Astrocyte (in vitro differentiated cells and primary cell): Measurements from ENCODE around the gene TEX22. TPM values are rescaled to one million over a fixed set of nuclear protein-coding genes. Genes with fewer than 3 reads are reported as not detected.

Source experiments
- DNase-seq: peaks from one replicate; pipeline ENCODE4 v3.0.0-alpha.2; 2010; ENCODE audit warnings: low read depth
- FAIRE-seq: peaks from 2 replicates; lab custom pipeline; 2011; peaks lifted over from hg19 to GRCh38; lab: Jason Lieb, UNC
- H2AFZ ChIP-seq: 2 replicates; pipeline ENCODE4 v1.6.0; 2012; ENCODE audit warnings: low read depth, low read length, inconsistent platforms
- H3K27ac ChIP-seq: 2 replicates; pipeline ENCODE4 v1.5.1; 2011; ENCODE audit warnings: low read depth, low read length, inconsistent platforms
- H3K27me3 ChIP-seq: 2 replicates; pipeline ENCODE4 v1.6.0; 2011; ENCODE audit warnings: low read length, inconsistent platforms; ENCODE audit not compliant: insufficient read depth
- H3K36me3 ChIP-seq: 2 replicates; pipeline ENCODE4 v1.5.1; 2011; ENCODE audit warnings: low read length, inconsistent platforms; ENCODE audit not compliant: insufficient read depth
- H3K4me1 ChIP-seq: 2 replicates; pipeline ENCODE4 v1.5.1; 2011; ENCODE audit warnings: low read length, inconsistent platforms; ENCODE audit not compliant: insufficient read depth
- H3K4me2 ChIP-seq: 2 replicates; pipeline ENCODE4 v1.6.0; 2012; ENCODE audit warnings: low read length, inconsistent platforms
- H3K4me3 ChIP-seq: 2 replicates; pipeline ENCODE4 v1.5.1; 2011; ENCODE audit warnings: low read depth, mild to moderate bottlenecking, low read length, inconsistent platforms; ENCODE audit not compliant: insufficient read depth
- H3K79me2 ChIP-seq: 2 replicates; pipeline ENCODE4 v1.6.0; 2012; ENCODE audit warnings: mild to moderate bottlenecking, low read length, inconsistent platforms; ENCODE audit not compliant: insufficient read depth
- H3K9ac ChIP-seq: 2 replicates; pipeline ENCODE4 v1.6.0; 2012; ENCODE audit warnings: mild to moderate bottlenecking, low read length, inconsistent platforms
- H3K9me3 ChIP-seq: 2 replicates; pipeline ENCODE4 v1.5.1; 2012; ENCODE audit warnings: low read depth, mild to moderate bottlenecking, low read length, inconsistent platforms; ENCODE audit not compliant: insufficient read depth
- H4K20me1 ChIP-seq: 2 replicates; pipeline ENCODE4 v1.6.0; 2012; ENCODE audit warnings: low read length, inconsistent platforms; ENCODE audit not compliant: insufficient read depth
- H3K27ac Mint-ChIP-seq: one replicate; pipeline ENCODE4 v1.8.0; 2021; ENCODE audit warnings: mild to moderate bottlenecking, mixed read lengths; ENCODE audit not compliant: unreplicated experiment
- H3K27me3 Mint-ChIP-seq: one replicate; pipeline ENCODE4 v1.8.0; 2021; ENCODE audit warnings: low read depth, mixed read lengths; ENCODE audit not compliant: unreplicated experiment
- H3K36me3 Mint-ChIP-seq: one replicate; pipeline ENCODE4 v1.8.0; 2021; ENCODE audit warnings: low read depth, mixed read lengths; ENCODE audit not compliant: unreplicated experiment
- H3K4me1 Mint-ChIP-seq: one replicate; pipeline ENCODE4 v1.8.0; 2021; ENCODE audit warnings: low read depth, mixed read lengths; ENCODE audit not compliant: unreplicated experiment
- H3K4me3 Mint-ChIP-seq: one replicate; pipeline ENCODE4 v1.8.0; 2021; ENCODE audit warnings: mild to moderate bottlenecking, moderate library complexity, mixed read lengths; ENCODE audit not compliant: unreplicated experiment
- H3K9me3 Mint-ChIP-seq: one replicate; pipeline ENCODE4 v1.8.0; 2021; ENCODE audit warnings: mild to moderate bottlenecking, mixed read lengths; ENCODE audit not compliant: unreplicated experiment
- EZH2 ChIP-seq: IDR thresholded peaks from 2 replicates; pipeline ENCODE4 v1.6.1; 2012; ENCODE audit warnings: mild to moderate bottlenecking, low read length, inconsistent platforms; ENCODE audit not compliant: insufficient read depth
- total RNA-seq: library from RNA; stranded (reverse); gene quantifications from 2 replicates; pipeline ENCODE4 v1.2.1, GENCODE V29; 2021
- TF ChIP-seq, protein P1 (sequence below): IDR thresholded peaks from 2 replicates; pipeline ENCODE4 v1.5.1; 2011; ENCODE audit warnings: low read depth, mild to moderate bottlenecking, inconsistent platforms, low read length, moderate library complexity; ENCODE audit not compliant: insufficient read depth

Gene TEX22
- total RNA-seq, 1 donor from 2014 or later: 1.2 TPM

DNA sequence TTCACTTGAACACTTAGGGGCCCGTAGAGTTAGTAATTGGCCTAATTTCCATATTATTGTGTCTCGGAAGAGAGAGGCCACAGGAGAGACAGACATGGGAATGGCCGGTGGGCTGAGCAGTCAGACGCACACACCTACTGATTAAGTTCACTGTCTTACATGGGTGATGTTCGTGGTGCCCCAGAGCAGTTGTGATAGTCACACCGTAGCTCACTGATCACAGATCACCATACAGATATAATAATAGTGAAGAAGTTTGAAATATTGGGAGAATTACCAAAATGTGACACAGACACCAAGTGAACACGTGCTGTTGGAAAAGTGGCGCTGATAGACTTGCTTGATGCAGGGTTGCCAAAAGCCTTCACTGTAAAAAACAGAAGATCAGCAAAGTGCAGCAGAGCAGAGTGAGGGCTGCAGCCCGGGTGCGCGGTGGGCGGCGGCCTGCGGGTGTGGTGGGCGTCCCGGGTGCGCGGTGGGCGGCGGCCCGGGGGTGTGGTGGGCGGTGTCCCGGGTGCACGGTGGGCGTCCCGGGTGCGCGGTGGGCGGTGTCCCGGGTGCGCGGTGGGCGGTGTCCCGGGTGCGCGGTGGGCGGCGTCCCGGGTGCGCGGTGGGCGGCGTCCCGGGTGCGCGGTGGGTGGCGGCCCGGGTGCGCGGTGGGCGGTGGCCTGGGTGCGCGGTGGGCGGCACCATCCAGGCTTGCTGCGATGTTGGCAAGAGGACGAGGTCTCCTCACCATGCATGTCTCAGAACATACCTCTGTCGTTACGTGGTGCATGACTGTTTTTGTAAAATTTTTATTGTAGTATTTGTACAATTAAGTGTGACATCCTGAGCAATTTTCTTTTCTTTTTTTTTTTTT is 34.3 kb upstream of the TEX22 start:
- Histone ChIP-seq H4K20me1 (peaks cover 6% of the 10 kb centered on the region), H3K79me2 (no peaks in the 10 kb centered on the region), H3K4me3 (no peak overlapping the region), H3K27ac (no peak overlapping the region), H3K4me1 (peaks cover 4% of the 10 kb centered on the region), H3K9me3 (no peaks in the 10 kb centered on the region), H2AFZ (no peak overlapping the region), H3K36me3 (no peaks in the 10 kb centered on the region), H3K9ac (no peak overlapping the region), H3K4me2 (peak overlapping the region; percentile 69), H3K27me3 (no peaks in the 10 kb centered on the region)
- FAIRE-seq (no peak), DNase-seq (peak; percentile 61)
- Mint-ChIP-seq H3K27ac (no peak overlapping the region), H3K27me3 (no peaks in the 10 kb centered on the region), H3K36me3 (peaks cover 18% of the 10 kb centered on the region), H3K9me3 (peaks cover 2% of the 10 kb centered on the region), H3K4me1 (peaks cover 3% of the 10 kb centered on the region), H3K4me3 (no peak overlapping the region)
- no peak for TF ChIP-seq EZH2
- TF ChIP-seq, protein P1, sequence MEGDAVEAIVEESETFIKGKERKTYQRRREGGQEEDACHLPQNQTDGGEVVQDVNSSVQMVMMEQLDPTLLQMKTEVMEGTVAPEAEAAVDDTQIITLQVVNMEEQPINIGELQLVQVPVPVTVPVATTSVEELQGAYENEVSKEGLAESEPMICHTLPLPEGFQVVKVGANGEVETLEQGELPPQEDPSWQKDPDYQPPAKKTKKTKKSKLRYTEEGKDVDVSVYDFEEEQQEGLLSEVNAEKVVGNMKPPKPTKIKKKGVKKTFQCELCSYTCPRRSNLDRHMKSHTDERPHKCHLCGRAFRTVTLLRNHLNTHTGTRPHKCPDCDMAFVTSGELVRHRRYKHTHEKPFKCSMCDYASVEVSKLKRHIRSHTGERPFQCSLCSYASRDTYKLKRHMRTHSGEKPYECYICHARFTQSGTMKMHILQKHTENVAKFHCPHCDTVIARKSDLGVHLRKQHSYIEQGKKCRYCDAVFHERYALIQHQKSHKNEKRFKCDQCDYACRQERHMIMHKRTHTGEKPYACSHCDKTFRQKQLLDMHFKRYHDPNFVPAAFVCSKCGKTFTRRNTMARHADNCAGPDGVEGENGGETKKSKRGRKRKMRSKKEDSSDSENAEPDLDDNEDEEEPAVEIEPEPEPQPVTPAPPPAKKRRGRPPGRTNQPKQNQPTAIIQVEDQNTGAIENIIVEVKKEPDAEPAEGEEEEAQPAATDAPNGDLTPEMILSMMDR: no peak

DNA sequence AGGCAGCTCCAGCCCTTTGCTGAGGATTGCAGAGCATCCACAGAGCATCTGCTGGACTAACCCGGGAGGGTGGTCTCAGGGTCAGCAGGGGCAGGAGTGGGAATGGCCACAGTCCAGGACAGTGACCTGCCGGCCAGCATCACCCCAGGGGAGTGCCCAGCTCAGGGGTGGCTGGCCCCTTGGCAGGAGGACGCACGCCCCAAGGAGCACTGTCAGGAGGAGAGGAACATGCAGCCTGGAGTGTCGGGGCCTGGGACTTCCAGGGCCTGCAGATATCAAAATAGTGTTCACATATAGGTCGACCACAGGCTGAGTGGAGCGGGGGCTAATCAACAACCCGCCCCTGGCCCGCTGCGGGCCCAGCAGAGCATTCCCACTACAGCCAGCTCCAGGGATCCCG is 33.2 kb upstream of the TEX22 start:
- peak overlapping the region; percentile 69 for H3K4me2 ChIP-seq
- H3K36me3 ChIP-seq: no peaks in the 10 kb centered on the region
- no peak overlapping the region for H2AFZ ChIP-seq
- Mint-ChIP-seq H3K4me1 (peaks cover 3% of the 10 kb centered on the region), H3K27me3 (no peaks in the 10 kb centered on the region), H3K36me3 (peaks cover 18% of the 10 kb centered on the region), H3K4me3 (no peak overlapping the region), H3K9me3 (peaks cover 2% of the 10 kb centered on the region), H3K27ac (no peak overlapping the region)
- no peak overlapping the region for H3K4me3 ChIP-seq
- FAIRE-seq (no peak), DNase-seq (no peak)
- no peaks in the 10 kb centered on the region for H3K9me3 ChIP-seq
- H3K27ac ChIP-seq: no peak overlapping the region
- peaks cover 6% of the 10 kb centered on the region for H4K20me1 ChIP-seq
- H3K27me3 ChIP-seq: no peaks in the 10 kb centered on the region
- peaks cover 4% of the 10 kb centered on the region for H3K4me1 ChIP-seq
- TF ChIP-seq, protein P1: no peak
- no peak for TF ChIP-seq EZH2
- H3K79me2 ChIP-seq: no peaks in the 10 kb centered on the region
- no peak overlapping the region for H3K9ac ChIP-seq

DNA sequence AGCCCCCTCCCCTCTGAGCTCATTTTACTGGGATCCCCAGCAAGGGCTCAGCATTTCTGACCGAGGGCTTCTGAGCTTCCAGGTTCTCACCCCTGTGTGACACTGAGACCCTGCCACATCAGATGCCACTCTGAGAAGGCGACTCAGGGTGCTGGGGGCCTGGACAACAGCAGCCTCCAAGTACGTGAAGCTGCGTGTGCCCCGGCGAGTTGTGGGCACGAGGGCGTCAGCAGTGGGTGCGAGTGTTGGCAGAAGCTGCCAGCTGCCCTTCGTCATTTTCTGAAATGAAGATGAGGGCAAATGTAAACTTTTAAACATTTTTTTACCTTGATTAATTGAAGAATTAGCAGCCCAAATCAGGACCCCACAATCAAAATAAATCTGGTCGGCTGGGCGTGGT is 32.7 kb upstream of the TEX22 start:
- no peak for FAIRE-seq
- H3K4me3 Mint-ChIP-seq: no peak overlapping the region

More for the DNA sequence above, 32.7 kb upstream of the TEX22 start:
- H3K36me3 Mint-ChIP-seq: peaks cover 16% of the 10 kb centered on the region
- peaks cover 3% of the 10 kb centered on the region for H3K4me1 Mint-ChIP-seq
- Histone ChIP-seq H3K79me2 (no peaks in the 10 kb centered on the region), H3K4me3 (no peak overlapping the region), H3K9me3 (no peaks in the 10 kb centered on the region), H4K20me1 (peaks cover 6% of the 10 kb centered on the region), H3K27me3 (no peaks in the 10 kb centered on the region), H3K4me2 (no peak overlapping the region), H3K4me1 (peaks cover 4% of the 10 kb centered on the region), H3K9ac (no peak overlapping the region), H3K27ac (no peak overlapping the region), H3K36me3 (no peaks in the 10 kb centered on the region), H2AFZ (no peak overlapping the region)
- DNase-seq: no peak
- TF ChIP-seq, protein P1: no peak
- TF ChIP-seq EZH2: no peak
- no peak overlapping the region for H3K27ac Mint-ChIP-seq
- peaks cover 2% of the 10 kb centered on the region for H3K9me3 Mint-ChIP-seq
- H3K27me3 Mint-ChIP-seq: no peaks in the 10 kb centered on the region
